GM12865 (cell line): ENCODE measurements around the gene PKN1.

Source experiments
- DNase-seq: peaks from one replicate; pipeline ENCODE4 v3.0.0; 2010; ENCODE audit warnings: low read depth
- H3K4me3 ChIP-seq: 2 replicates; pipeline ENCODE4 v1.5.1; 2011; ENCODE audit warnings: mild to moderate bottlenecking, low read depth, low read length, control low read depth
- CTCF ChIP-seq: IDR thresholded peaks from 2 replicates; pipeline ENCODE4 v1.5.1; 2011; ENCODE audit warnings: low read length, control low read depth, low read depth, inconsistent platforms; ENCODE audit not compliant: insufficient read depth; ENCODE audit errors: missing control alignments

PKN1 gene

DNA sequence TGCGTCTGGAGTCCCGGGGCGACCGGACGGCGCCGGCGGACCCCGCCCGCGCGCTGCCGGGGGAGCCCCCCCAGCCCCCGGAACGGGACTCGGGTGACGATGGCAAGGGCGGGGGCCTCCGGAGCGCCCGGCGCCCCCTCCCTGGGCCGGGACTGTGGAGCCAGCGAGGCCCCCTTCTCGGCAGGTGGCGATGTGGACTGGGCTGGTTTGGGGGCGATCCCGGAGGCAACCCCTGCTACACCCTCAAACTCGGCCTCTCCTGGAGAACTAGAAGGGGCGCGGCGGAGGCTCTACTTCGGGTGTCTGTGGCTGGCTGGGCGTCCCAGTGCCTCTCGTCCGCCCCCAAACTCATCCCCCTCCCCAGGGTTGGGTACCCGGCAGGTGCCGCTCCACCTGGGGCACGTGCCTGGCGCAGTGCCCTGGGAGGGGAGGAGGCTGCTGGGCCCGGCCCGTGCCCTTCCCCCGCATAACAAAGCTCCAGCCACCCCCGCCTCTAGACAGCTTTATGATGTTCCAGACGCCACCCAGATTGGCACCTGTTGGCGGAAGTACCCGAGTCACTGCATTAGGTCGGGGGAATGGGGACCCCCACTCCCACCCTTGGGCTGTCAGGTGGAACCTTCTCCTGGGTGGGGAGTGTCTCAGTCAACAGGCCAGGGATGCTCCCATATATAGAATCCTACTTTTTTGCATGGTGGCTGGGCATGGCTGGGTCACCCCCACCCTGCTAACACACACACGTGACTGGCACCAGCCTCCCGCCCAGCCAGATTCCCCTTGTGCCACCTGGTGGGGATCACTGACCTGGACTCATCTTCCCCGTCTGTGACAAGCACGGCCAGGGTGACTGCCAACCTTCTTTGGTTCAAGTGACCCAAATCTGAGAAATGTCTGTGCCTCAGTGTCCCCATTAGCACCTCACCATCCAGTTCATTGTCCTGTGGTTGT is 722 bp downstream of the PKN1 start:
- TF ChIP-seq CTCF, result no peak
- H3K4me3 ChIP-seq, result peak overlapping the region; percentile 90
- no peak for DNase-seq

GRCh38 chr19:14434543-14435319 is 1.6 kb downstream of the PKN1 start:
- no peak for TF ChIP-seq CTCF
- no peak for DNase-seq
- no peak overlapping the region for H3K4me3 ChIP-seq

- no peak overlapping the region for H3K4me3 ChIP-seq
- no peak for DNase-seq
- no peak for TF ChIP-seq CTCF
Measured at GRCh38 chr19:14435320-14436050, 2.4 kb downstream of the PKN1 start.

- no peak overlapping the region for H3K4me3 ChIP-seq
- TF ChIP-seq CTCF, result no peak
- DNase-seq, result no peak
Measured at GRCh38 chr19:14437578-14438140, 4.6 kb downstream of the PKN1 start.

DNA sequence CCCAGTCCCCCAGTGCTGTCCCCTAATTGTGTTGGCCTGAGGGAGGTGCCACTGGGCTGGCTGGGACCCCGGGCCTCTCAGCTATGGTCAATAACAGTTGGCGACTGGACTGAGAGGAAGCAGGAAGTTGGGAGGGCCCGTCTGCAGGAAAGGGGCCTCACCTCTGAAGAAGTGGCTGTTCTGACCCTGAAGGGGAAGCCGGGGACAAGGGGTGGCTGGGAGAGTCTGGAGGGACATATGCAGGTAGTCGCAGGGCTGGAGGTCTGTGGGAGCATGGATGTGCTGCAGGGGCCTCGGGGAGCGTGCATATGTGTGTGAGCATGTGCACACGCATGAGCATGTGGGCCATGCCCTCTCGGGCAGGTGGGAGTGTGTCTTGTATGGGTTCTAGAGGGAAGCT is 5.9 kb downstream of the PKN1 start:
- H3K4me3 ChIP-seq, result no peak overlapping the region
- no peak for DNase-seq
- TF ChIP-seq CTCF, result no peak

DNA sequence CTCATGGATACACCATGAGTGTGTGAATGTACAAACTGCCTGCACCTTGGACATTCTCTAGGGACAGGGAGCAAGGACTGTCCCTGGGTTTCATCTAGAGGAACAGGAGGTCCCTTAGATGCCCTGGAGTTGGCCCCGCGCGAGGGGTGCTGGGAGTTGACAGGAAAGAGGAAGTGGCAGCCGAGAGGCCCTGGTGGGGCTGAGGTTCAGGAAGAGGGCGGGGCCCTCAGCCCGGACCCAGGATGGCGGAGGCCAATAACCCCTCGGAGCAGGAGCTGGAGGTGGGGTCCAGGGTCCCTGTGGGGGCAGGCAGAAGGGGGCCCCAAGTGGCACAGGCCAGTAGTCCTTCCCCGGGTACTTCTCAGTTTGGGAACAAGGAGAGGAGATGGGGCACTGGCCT is 6.9 kb downstream of the PKN1 start:
- H3K4me3 ChIP-seq, result peak overlapping the region; percentile 80
- DNase-seq, result peak; percentile 88

More for the DNA sequence above, 6.9 kb downstream of the PKN1 start:
- TF ChIP-seq CTCF, result no peak
